Activated naive CD8-positive, alpha-beta T cell treated with anti-CD3 and anti-CD28 coated beads, Interleukin-2, amount 50 U/mL, for 16 hours (primary cell): ENCODE results near the gene OR2F1.
"Not testable (repeated sequence)": the region's sequence is repeated elsewhere in the genome, so short reads cannot be mapped to it uniquely, and the experiment has no call there.

ENCODE experiments used
- DNase-seq: peaks from one replicate; pipeline ENCODE4 v3.0.0-alpha.2; 2020; ENCODE audit warnings: low read depth, low spot score

The OR2F1 gene

DNA sequence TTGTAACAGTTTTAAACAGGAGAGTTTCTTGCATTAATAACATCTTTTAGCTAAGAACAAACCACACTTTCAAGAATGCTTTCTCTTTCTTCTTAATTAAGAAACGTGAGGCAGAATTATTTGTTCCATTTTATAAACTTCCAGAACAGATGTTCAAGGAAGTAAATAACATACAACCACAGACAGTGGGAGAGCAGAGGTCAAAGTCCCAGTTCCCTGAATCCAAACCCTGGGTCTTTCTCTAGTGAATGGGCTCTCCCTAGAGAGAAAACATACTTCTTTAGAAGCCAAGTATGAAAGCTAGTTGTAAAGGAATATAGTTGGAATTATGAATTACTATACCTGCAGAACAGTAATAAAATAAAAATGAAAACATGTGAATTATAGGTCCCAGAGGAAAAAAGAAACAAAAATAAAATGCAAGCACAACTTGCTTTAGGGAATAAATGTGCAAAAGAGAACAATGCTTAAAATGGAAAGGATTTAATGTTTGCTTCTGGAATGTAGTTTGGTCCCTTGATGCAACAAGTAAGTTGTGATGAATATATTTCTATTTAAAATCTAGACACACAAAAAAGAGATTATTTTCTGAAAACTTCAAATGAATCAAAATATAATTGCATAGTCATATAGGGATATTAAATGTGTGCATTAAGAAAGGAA lies 51.5 kb downstream of the OR2F1 start:
- no peak for DNase-seq

DNA sequence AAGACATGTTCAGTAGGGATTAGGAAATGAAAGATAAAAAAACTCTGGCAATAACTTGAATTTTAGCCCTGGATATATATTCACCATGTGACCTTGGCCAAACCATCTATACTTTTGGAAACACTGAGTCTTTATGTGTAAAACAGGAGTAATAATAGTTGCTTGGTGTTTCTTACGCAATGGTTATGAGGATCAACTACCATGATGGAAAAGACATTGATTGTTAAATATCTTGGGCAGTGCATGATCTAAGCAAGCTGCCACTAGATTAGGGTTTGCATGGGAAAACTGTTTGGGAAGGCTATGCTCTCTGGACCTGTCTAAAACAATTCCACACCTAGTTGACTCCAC lies 52.0 kb downstream of the OR2F1 start:
- DNase-seq: no peak

DNA sequence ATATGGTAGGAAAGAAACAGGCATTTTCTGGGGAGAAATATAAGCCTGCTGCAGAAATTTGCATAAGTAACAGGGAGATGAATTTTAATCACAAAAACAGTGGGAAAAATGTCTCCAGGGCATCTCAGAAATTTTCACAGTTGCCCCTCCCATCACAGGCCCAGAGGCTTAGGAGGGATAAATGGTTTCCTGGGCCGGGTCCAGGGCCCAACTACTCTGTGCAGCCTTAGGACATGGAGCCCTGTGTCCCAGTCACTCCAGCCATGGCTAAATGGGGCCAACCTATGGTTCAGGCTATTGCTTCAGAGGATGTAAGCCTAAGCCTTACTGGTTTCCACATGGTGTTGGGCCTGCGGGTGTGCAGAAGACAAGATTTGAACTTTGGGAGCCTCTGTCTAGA lies 54.7 kb downstream of the OR2F1 start:
- DNase-seq: no peak

DNA sequence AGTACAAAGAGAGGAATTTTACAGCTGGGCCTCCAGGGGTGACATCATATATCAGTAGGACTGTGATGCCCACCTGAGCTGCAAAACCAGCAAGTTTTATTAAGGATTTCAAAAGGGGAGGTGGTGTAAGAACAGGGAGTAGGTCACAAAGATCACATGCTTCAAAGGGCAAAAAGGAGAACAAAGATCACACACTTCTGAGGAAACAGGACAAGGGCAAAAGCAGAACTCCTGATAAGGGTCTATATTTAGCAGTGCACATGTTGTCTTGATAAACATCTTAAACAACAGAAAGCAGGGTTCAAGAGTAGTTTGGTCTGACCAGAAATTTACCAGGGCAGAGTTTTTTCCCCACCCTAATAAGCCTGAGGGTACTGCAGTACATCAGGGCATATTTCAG lies 55.4 kb downstream of the OR2F1 start:
- not testable (repeated sequence) for DNase-seq

DNA sequence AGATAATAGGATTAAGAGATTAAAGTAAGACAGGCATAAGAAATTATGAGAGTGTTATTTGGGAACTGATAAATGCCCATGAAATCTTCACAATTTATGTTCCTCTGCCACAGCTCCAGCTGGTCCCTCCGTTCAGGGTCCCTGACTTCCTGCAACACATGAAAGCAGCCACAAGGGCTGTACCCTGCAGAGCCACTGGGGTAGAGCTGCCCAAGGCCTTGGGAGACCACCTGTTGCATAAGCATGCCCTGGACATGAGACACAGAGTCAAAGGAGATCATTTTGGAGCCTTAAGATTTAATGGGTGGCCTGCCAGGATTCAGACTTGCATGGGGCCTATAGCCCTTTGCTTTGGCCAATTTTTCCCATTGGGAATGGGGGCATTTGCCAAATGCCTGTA lies 56.2 kb downstream of the OR2F1 start:
- DNase-seq: not testable (repeated sequence)

DNA sequence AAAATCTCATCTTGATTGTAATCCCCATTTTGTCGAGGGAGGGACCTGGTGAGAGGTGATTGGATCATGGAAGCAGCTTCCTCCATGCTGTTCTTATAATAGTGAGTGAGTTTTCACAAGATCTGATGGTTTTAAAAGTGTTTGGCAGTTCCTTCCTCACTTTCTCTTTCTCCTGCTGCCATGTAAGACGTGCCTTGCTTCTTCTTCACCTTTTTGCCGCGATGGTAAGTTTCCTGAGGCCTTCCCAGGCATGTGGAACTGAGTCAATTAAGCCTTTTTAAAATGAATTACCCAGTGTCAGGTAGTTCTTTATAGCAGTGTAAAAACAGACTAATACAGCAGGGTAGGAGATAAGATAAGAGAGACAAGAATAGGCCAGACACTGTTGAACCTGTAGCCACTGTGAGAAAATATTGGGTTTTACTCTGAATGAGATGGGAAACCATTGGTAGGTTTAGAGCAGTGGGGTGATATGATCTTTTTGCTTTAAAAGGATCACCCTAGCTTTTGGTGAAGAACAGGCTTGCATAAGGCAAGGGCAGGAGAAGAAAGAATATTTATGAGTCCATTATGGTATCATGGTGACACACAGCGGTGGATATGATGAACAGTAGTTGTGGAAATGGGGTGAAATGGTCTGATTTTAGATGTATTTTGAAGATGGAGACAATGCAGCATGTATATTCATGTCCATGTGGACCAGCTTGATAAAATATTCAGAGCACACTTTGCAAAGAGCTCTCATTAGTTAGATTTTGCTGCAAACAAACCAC lies 57.0 kb downstream of the OR2F1 start:
- DNase-seq: no peak
